Thyroid gland (tissue), 4 donors: ENCODE measurements around the gene KIF13A.

Experiments
- CTCF ChIP-seq, 6 experiments: fragments of 200-600 bp in 3 of 6; fragments of 450-650 bp in 3 of 6; sonication (generic) in 3 of 6; IDR thresholded peaks; one replicate each; pipeline ENCODE4 v1.5.1; 2016 to 2019; ENCODE audit warnings: antibody characterized with exemption in 6 of 6, mild to moderate bottlenecking in 2 of 6, inconsistent platforms in 1 of 6, moderate library complexity in 1 of 6
- POLR2A ChIP-seq, 2 donors: fragments of 450-650 bp; IDR thresholded peaks; one replicate each; pipeline ENCODE4 v1.6.1; 2017; ENCODE audit warnings: antibody characterized with exemption in 2 of 2, mild to moderate bottlenecking in 2 of 2, moderate library complexity in 1 of 2

GRCh38 chr6:17768388-17768787, 219.0 kb downstream of the KIF13A start:
- TF ChIP-seq POLR2A (IDR thresholded peaks at IDR 0.05) = no peak
- TF ChIP-seq CTCF (IDR thresholded peaks at IDR 0.05) = no peak
